Stimulated activated CD4-positive, alpha-beta T cell treated with anti-CD3 and anti-CD28 coated beads, Interleukin-1b, Interleukin-23, amount 100 ng/mL, for 48 hours (primary cell): ENCODE results near the gene CYB5R2.

ENCODE experiments used
- DNase-seq: peaks from one replicate; pipeline ENCODE4 v3.0.0-alpha.2; 2020

The CYB5R2 gene

GRCh38 chr11:7672960-7673723, at the start of gene CYB5R2:
TSS of gene CYB5R2 (minus strand) at chr11:7673500. CDS start at chr11:7672825, 675 bp downstream.
- no peak for DNase-seq

GRCh38 chr11:7714786-7715185, 41.5 kb upstream of the CYB5R2 start:
- DNase-seq = no peak

DNA sequence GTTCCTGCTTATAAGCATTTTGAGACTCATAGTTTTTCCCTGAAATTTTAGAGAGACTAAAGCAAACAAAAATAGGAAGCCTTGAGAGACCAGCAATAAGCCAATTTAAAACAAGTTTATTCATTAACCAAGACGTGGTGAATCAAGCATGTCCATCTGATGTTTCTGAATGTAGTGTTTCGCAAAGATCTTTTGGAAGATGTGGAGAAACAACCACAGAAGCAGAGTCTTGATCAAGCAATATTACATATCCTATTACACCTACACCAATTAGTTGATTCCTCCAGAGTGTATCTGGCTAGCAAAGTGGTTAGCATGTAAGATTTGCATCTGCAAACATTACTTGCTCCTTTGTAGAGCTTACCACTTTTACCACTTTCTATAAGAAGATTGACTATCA, 33.1 kb upstream of the CYB5R2 start, which contains the start of gene OVCH2:
Gene OVCH2, minus strand, starts transcription at position 101 of the 400 bp plus-strand sequence. Its CDS starts 83 bp downstream, at position 18.
- no peak for DNase-seq

DNA sequence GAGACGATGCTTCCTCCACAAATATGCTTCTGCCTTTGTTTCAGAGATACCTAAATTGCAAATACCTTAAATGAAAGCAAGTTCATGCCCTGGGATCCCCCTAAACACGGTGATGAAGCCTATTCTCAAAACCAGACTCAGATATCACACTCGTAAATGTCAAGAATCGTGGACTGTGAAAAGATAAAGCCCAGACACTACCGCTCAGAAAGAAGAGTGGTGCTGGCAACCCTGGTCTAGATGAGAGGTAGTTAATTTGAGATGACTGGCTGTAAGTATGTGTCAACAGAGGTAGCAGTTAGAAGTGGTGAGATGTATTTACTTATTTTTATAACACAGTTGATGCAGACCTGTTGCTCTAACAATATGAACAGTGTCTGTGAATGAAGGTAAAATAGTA, 30.4 kb upstream of the CYB5R2 start:
- no peak for DNase-seq

- peak; percentile 31 for DNase-seq
These were observed 23.1 kb upstream of the CYB5R2 start for GRCh38 chr11:7696424-7696823.

DNA sequence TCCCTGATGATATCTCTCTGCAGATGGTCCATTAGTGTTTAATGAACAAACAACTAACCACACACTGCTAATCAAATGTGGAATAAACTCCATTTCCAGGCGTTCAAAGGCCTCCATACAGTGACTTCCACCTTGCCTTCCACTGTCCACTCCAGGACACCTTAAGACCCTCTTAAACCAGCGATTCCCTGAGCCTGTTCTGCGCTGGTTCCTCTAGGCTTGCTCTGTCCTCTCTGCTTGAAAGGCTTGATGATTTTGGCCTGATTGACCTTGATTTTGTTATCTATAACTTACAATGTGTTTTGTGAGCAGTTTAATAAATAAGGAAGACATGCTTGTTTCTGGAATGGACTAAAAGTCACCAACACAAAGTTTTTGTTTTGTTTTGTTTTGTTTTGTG, 20.9 kb upstream of the CYB5R2 start:
- DNase-seq = no peak

DNA sequence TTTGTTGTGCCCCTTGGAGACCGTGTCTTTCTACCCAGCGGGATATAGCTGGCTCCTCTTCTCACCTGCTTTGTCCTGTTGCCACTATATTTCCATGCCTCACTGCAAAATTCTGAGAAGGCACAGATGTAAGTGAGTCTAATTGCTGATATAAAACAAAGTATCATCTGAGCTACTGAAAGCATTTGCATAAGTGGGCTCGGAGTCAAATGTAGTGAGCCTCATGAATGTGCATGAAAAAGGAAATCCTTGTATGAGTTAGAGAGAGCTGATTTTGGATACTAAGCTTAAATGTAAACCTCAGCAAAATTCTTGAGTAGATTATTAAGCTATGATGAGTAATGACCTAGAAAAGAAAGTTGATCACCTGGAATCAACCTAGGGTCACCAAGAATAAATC, 19.1 kb upstream of the CYB5R2 start:
- no peak for DNase-seq

DNA sequence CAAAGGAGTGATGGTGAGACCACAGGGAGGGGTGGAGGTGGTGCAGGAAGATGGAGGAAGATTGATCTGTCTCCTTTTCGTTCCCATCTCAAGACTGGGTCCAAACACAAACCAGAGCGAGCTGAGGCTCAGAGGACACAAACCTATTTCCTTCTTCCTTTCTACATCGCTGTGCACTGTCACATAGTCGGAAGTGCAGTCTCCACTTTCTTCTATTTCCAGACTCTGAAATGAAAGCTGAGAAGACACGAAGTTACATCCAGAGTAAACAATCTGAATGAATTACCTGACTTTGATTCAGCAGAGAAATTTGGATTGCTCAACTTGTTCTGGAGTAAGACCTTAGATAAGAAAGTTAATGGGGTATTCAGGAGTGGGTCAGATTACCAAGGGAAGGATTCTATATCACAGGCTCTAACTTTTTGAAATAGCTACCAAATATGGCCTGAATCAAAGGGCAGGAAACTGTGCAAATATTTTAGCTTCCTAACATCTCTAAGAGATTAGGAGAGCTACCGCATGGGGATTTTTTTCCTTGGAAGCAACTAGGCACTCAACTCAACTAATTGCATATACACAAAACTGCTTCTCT, 18.6 kb upstream of the CYB5R2 start:
- DNase-seq = no peak

- no peak for DNase-seq
These were observed 17.3 kb upstream of the CYB5R2 start for GRCh38 chr11:7690648-7691047.

- DNase-seq = no peak
These were observed 15.9 kb upstream of the CYB5R2 start for GRCh38 chr11:7689239-7689638.

DNA sequence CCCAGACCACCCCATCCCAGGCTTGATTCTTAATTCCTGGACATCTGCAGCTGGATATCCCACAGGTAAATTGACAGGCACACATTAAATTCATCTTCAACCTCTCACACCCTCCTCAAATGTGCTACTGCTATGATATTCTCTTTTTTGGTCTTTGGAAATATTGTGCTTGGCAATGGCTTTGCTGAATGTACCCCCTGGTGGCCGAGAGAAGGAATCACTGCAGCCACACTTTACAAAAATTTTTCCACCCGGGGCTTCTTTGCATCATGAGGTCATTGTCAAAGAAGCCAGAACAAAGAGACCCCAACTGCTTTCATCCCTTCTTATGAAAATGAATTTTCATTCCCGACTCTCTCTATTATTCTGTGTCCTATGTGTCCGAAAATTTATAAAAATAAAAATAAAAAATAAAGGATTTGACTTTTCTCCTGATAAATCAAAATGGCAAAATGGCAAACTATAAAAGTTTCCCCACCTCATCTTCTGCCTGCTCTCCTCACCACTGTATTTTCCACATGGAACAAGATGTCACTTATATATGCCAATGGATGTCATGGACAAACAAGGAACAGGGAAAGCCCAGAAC, 15.0 kb upstream of the CYB5R2 start:
- no peak for DNase-seq

- no peak for DNase-seq
These were observed 14.1 kb upstream of the CYB5R2 start for GRCh38 chr11:7687386-7687785.

DNA sequence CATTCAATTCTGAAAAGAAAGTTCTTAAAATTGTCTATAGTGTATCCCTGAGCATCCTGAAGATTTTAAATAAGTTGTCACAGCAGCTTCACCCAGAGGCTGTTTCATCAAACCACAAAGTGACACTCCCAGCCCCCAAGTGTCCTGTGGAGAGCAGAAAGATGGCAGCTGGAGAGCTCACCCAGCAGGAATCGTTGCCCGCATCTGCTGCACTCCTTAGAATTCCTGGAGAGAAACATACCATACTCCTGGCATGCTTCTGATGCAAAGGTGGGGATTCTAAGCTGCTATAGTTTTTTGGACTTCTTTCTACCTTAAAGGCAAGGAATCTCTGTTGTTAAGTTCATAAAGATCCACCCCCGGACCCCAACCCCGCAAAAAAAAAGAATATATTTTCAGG, 13.5 kb upstream of the CYB5R2 start:
- DNase-seq = no peak

DNA sequence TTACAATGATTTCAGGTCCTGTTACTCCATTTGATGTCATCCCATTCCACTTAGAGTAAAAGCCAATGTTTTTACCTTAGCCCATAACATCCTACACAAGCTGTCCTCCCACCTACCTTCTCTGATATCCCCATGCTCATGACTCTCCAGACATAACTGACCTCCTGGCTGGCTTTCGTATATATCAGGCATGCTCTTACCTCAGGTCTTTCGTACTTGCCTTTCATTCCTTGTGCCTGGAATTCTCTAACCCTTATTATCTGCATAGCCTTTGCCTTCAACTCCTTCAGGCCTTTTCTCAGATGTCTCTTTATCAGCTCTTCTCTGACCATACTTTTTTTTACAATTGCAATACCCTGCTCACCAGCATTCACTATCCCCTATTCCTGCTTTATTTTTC, 10.3 kb upstream of the CYB5R2 start:
- no peak for DNase-seq

- no peak for DNase-seq
These were observed 4.5 kb upstream of the CYB5R2 start for GRCh38 chr11:7677796-7678201.

DNA sequence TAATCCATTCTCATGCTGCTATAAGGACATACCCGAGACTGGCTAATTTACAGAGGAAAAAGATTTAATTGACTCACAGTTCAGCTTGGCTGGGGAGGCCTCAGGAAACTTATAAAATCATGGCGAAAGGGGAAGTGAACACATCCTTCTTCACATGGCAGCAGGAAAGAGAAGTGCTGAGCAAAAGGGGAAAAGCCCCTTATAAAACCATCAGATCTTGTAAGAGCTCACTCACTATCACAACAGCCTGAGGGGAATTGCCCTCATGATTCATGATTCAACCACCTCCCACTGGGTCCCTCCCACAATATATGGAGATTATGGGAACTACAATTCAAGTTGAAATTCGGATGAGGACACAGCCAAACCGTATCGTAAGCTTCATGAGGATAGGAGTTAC, 3.8 kb upstream of the CYB5R2 start:
- DNase-seq = no peak

DNA sequence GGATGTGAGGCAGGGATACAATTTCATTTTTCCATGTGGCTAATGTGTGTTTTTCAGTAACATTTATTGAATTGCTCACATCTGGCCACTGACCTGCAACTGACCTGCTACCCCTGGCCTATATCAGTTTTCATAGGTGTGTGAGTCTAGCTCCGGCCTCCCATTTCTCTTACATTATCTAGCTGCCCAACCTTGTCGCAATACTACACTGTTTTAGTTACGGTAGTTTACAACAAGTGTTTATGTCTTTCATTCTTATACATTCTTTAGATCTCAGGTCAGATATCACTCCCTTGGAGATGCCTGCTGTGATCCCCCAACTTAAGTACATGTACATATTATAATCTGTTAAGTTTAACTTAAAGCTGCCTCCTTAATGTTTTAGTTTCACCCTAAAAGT, 2.3 kb upstream of the CYB5R2 start:
- no peak for DNase-seq

DNA sequence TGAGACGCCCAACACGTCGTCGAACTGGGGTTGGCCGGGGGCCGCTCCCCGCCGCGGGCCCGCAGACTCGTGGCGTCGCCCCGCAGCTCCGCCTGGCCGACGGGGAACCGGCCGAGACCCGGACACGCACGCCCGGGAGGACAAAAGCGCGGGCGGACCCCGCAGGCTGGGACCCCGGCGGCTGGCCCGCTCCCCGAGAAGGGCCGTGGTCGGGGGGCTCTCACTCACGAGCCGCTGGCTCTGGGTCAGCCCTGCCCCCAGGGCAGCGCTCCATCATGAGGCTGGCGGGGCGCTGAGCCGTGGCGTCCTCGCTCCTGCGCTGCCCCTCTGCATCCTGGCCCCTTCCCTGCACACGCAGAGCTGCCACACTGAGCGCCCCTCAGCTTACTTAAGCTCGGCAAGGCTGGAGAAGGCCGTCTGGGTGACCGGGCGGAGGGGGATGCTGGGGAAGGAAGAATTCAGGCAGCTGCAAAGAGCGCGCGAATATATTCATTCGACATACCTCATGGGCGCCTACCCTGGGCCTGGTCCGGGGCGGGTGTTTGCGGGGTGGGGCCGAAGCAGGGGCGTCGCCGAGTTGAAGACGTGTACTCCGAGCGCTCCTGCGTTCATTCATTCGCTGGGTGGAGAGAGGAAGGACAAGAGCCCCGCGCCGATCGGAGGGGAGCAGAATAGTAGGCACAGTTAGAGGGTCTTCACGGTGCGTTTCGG, 579 bp upstream of the CYB5R2 start:
- DNase-seq = peak; percentile 25

- DNase-seq = no peak
These were observed 882 bp downstream of the CYB5R2 start for GRCh38 chr11:7672276-7672959.

- peak; percentile 63 for DNase-seq
These were observed 1.7 kb downstream of the CYB5R2 start for GRCh38 chr11:7671347-7672215.

DNA sequence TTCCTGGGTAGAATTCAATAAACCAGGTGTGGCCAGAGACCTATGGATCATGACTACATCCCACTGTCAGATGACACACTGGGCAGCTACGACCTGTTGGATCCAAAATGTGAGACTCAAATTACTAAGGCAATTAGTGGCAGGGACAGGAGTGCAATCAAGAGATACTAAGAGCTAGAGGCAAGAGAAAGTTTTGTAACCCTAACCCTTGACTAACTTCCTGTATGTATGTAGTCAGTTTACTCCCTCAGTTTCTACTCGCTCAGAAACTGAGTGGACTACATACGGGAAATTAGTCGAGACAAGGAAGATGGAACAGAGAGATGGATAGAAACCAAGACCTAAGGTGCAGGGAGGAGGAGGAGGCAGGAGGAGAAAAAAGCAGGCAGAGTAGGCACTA, 2.7 kb downstream of the CYB5R2 start:
- no peak for DNase-seq

- DNase-seq = no peak
These were observed 4.4 kb downstream of the CYB5R2 start for GRCh38 chr11:7668911-7669310.
